ENCODE results near the gene ATP1A1.

ATP1A1 gene

GRCh38 chr1:116415699-116416533 is 42.9 kb downstream of the ATP1A1 start:
- no peak for DNase-seq

GRCh38 chr1:116416854-116417513 is 43.9 kb downstream of the ATP1A1 start:
- DNase-seq, result no peak

- DNase-seq, result no peak
Measured at GRCh38 chr1:116417678-116418077, 44.6 kb downstream of the ATP1A1 start.

GRCh38 chr1:116418091-116418830 is 45.2 kb downstream of the ATP1A1 start:
- peak; percentile 78 for DNase-seq

GRCh38 chr1:116420417-116421200 is 47.6 kb downstream of the ATP1A1 start:
- no peak for DNase-seq

- DNase-seq, result no peak
Measured at GRCh38 chr1:116424438-116424837, 51.4 kb downstream of the ATP1A1 start.

- no peak for DNase-seq
Measured at GRCh38 chr1:116424863-116425262, 51.8 kb downstream of the ATP1A1 start.

GRCh38 chr1:116425987-116426386 is 52.9 kb downstream of the ATP1A1 start:
- no peak for DNase-seq

GRCh38 chr1:116426401-116426800 is 53.4 kb downstream of the ATP1A1 start:
- DNase-seq, result no peak

GRCh38 chr1:116428576-116428975 is 55.5 kb downstream of the ATP1A1 start:
- DNase-seq, result no peak

GRCh38 chr1:116429821-116430374 is 56.9 kb downstream of the ATP1A1 start:
- DNase-seq, result no peak

- no peak for DNase-seq
Measured at GRCh38 chr1:116431870-116432500, 58.9 kb downstream of the ATP1A1 start.

GRCh38 chr1:116432655-116433265 is 59.7 kb downstream of the ATP1A1 start:
- DNase-seq, result no peak

GRCh38 chr1:116433275-116434257 is 60.5 kb downstream of the ATP1A1 start:
- no peak for DNase-seq

GRCh38 chr1:116434849-116435248 is 61.8 kb downstream of the ATP1A1 start:
- DNase-seq, result no peak

GRCh38 chr1:116435806-116436610 is 63.0 kb downstream of the ATP1A1 start:
- no peak for DNase-seq

GRCh38 chr1:116436611-116436970 is 63.5 kb downstream of the ATP1A1 start:
- DNase-seq, result no peak

- no peak for DNase-seq
Measured at GRCh38 chr1:116439701-116440100, 66.7 kb downstream of the ATP1A1 start.

- no peak for DNase-seq
Measured at GRCh38 chr1:116440731-116441130, 67.7 kb downstream of the ATP1A1 start.
